GM21515 (cell line): ENCODE data around the gene SHH.
"Not testable (repeated sequence)": the region's sequence is repeated elsewhere in the genome, so short reads cannot be mapped to it uniquely, and the experiment has no call there.

Experiments
- ATAC-seq: cut with Tn5 transposase; IDR thresholded peaks from one replicate; pipeline ENCODE4 v1.9.1; 2021; ENCODE audit not compliant: unreplicated experiment

SHH gene

GRCh38 chr7:155820788-155821187, 8.5 kb upstream of the SHH start:
- no peak for ATAC-seq

GRCh38 chr7:155820246-155820645, 8.0 kb upstream of the SHH start:
- ATAC-seq: no peak

GRCh38 chr7:155819186-155819585, 6.9 kb upstream of the SHH start:
- ATAC-seq: no peak

GRCh38 chr7:155818820-155819168, 6.5 kb upstream of the SHH start:
- no peak for ATAC-seq

GRCh38 chr7:155818154-155818819, 6.0 kb upstream of the SHH start:
- no peak for ATAC-seq

GRCh38 chr7:155817515-155817914, 5.3 kb upstream of the SHH start:
- ATAC-seq: not testable (repeated sequence)

GRCh38 chr7:155816996-155817395, 4.7 kb upstream of the SHH start:
- no peak for ATAC-seq

GRCh38 chr7:155816192-155816508, 3.9 kb upstream of the SHH start:
- ATAC-seq: no peak

GRCh38 chr7:155815332-155816191, 3.3 kb upstream of the SHH start:
- peak; percentile 85 for ATAC-seq

GRCh38 chr7:155814316-155815276, 2.3 kb upstream of the SHH start:
- no peak for ATAC-seq

GRCh38 chr7:155813546-155814315, 1.5 kb upstream of the SHH start:
- ATAC-seq: no peak

GRCh38 chr7:155813125-155813524, 862 bp upstream of the SHH start:
- no peak for ATAC-seq

GRCh38 chr7:155811560-155811894, 736 bp downstream of the SHH start:
- ATAC-seq: no peak

GRCh38 chr7:155810770-155811559, 1.3 kb downstream of the SHH start:
- ATAC-seq: no peak

GRCh38 chr7:155809947-155810769, 2.1 kb downstream of the SHH start:
- no peak for ATAC-seq

- no peak for ATAC-seq
These were observed 2.8 kb downstream of the SHH start for GRCh38 chr7:155809332-155809946.

GRCh38 chr7:155808549-155809331, 3.5 kb downstream of the SHH start:
- no peak for ATAC-seq
